GM21786 (cell line): Measurements from ENCODE around the gene POLN.

Source experiments
- ATAC-seq: cut with Tn5 transposase; IDR thresholded peaks from one replicate; pipeline ENCODE4 v1.9.1; 2021; ENCODE audit not compliant: unreplicated experiment

The POLN gene

GRCh38 chr4:2241410-2242353, at the start of gene POLN, which contains the start of gene HAUS3:
Gene POLN, minus strand, starts transcription at chr4:2242121. Its CDS starts 12,890 bp downstream, at chr4:2229231.
Gene HAUS3, minus strand, starts transcription at chr4:2242121. Its CDS starts 1,175 bp downstream, at chr4:2240946.
- peak; percentile 85 for ATAC-seq

GRCh38 chr4:2290974-2291704, 49.2 kb upstream of the POLN start:
- ATAC-seq, result no peak

DNA sequence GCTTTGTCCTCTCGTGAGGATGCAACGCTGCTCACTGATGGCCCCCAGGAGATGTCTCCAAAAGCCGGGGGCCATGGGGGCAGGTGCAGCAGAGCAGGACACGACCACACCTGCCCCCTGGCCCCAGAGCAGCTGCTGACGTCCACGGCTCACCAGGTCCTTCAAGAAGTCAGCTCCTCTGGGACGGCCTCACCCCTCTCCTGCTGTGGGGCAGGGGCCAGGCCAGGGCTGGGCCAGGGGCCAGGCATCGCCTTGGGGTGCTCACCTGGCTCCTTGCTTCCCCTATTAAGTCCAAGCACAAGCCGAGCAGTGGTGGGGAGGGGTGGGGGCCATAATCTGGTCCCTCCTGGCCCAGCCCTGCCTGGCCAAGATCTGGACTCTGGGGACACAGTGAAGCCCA, 48.6 kb upstream of the POLN start:
- ATAC-seq, result no peak

DNA sequence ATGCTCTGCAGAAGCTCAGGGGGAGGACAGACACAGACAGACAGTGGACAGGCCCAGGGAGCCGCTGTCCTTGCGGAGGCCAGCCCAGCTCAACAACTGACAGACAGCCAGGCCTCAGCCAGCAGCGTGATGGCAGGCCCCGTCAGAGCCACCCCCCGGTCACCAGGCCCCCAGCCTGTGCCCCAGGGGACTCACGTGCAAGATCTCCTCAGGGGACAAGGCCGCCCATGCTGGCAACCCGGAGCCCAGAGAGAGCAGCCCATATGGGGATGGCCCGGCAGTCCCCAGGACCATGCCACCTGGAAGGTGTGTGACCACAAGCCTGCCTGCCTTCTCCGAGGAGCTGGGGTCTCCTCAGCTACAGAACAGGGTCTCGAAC, 48.0 kb upstream of the POLN start:
- ATAC-seq, result no peak

DNA sequence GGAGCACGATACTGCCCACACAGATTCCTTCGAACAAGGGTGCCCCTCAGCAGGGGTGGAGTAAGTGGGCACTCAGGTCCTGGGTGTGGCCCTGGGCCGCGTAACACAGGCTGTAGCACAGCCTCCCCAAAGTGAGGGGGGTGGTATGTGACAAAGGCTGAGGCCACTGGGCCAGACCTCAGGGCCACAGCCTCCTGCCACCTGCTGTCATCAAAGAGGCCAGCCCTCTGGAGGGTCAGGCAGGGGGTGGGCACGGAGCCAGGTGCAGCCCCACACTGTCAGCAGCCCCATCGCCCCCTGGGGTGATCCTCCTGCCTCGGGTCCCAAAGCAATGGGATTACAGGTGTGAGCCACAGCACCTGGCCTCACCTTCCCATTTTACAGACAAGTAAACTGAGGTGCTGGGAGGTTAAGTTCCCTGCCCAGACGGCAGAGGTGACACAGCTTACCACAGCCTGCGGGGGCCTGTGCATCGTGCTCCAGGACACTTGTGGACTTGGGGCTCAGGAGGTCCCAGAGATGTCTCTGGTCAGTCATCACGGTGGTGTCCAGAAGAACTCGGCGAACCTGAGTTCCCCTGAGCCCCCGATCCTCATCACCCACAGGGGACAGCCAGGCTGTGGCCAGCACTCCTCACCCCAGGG, 47.5 kb upstream of the POLN start:
- ATAC-seq, result no peak

DNA sequence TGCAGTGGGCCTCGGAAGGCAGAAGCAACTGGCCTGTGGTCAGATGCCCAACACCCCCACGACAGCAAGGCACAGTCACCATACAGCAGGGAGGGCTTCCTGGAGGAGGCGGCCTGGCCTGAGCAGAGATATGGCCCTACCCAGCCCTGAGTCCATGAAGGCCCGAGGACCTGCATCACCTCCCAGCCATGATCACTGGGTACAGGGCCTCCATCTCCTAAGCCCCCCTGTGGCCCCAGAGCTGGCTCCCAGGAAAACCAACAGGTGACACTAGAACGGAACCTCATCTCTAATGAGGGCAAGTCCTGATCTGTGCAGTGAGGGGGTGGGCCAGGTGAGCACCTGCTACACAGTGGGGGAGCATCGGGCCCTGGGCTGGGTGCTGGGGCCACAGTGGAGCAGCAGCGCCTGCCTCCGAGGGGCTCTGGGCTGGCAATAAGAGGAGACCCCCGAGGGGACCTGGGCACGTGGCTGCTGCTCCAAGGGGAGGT, 46.2 kb upstream of the POLN start:
- ATAC-seq, result no peak

DNA sequence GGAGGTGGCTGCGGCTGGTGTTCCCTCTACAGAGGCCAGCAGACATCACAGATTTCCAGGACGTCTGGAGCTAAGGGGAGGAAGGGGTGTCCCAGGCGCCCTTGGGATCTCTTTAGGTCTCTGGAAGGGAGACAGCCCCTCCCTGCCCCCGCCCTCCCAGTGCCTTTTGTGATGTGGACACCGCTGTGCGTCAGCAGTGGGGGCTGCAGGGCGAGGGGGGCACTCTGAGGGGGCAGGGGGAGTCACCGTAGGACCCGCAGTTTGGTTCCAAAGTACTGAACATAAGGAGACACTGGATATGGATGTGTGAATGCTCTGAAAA, 45.6 kb upstream of the POLN start:
- no peak for ATAC-seq

GRCh38 chr4:2286904-2287593, 45.1 kb upstream of the POLN start:
- no peak for ATAC-seq

GRCh38 chr4:2285613-2286381, 43.9 kb upstream of the POLN start:
- no peak for ATAC-seq

- ATAC-seq, result no peak
Observed at GRCh38 chr4:2284934-2285612, 43.2 kb upstream of the POLN start.

GRCh38 chr4:2284161-2284933, 42.4 kb upstream of the POLN start:
- ATAC-seq, result no peak

- no peak for ATAC-seq
Observed at GRCh38 chr4:2283199-2283711, 41.3 kb upstream of the POLN start.

GRCh38 chr4:2281575-2282343, 39.8 kb upstream of the POLN start:
- peak; percentile 78 for ATAC-seq

DNA sequence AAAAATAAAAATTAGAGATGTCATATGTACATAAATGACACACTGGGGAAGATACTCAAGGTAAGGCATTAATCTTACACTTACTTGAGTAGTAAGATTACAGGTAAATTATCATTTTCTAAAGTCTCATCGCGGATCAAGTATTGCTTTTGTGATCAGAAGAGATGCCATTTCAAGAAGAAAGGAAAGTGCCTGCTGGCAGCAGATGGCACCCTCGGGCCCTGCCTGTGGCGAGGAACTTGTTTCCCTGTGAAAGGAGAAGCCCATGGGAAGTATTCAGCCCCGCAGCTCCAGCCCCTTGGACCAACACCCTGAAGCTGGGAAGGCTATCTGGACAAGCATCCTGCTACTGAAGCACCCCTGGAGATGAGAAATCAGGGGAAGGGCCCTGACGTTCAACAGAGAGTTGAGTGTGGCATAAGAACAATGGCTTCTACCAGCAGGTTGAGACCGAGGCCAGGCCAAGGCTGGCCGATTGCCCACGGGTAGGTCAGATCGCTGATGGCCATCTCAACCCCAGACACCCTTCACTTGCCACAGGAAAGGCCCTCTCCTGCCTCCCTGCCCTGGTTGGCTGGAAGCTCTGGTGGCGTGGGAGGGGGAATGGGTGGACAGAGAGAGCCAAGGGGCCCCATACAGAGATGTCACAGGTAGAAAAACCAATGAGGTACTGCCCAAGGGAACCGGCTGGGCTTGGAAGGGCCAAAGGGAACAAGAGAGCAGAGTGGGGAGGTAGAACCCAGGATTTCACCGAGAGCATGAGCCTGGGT, 38.8 kb upstream of the POLN start:
- no peak for ATAC-seq

DNA sequence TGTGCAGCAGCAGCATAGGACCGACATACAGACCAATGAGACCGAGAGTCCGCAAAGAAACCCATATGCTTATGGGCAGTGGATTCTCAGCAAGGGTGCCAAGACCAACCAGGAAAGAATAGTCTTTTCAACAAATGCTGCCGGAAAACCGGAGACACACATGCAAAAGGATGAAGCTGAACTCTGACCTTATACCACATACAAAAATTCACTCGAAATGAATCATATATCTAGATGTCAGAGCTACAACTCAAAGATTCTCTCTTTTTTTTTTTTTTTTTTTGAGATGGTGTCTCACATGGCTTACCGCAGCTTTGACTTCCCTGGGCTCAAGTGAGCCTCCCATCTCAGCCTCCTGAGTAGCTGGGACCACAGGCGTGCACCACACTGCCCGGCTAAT, 36.0 kb upstream of the POLN start:
- ATAC-seq, result no peak

DNA sequence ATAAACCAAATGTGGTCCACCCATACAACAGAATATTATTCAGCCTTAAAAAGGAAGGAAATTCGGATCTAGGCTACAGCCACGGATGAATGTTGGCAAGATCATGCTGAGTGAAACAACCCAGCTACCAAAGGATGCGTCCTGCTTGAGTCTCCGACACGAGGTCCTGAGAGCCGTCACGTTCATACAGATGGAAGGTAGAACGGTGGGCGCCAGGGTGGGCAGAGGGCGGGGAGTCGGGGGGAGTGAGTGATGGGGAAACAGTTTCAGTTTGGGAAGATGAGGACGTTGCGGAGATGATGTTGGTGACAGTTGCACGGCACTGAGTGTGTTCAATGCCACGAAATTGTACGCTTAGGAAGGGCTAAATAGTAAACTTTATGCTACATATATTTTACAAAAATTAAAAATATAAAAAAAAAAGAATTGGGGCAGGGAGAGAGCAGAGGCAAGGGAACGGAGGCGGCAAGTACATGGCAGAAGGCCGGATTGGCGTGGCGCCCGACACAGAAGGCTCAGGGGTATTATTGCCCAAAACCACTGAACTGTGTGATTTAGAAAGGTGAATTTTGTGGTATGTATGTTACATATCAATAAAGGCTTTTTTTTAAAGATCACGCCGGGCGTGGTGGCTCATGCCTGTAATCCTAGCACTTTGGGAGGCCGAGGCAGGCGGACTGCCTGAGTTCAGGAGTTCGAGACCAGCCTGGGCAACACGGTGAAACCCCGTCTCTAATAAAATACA, 34.8 kb upstream of the POLN start:
- no peak for ATAC-seq
